Breast epithelium (tissue), 4 donors: ENCODE data around the gene FAM131C. TPM values are rescaled to one million over a fixed set of nuclear protein-coding genes. Genes with fewer than 3 reads are reported as not detected.

Experiments used
- DNase-seq, 2 donors: peaks; one replicate each; pipeline ENCODE4 v3.0.0-alpha.2; 2019; ENCODE audit warnings: low spot score in 2 of 2
- H3K27ac ChIP-seq, 2 donors: fragments of 200-600 bp; sonication (generic) in 1 of 2; one replicate each; pipeline ENCODE4 v1.5.1; 2016 to 2019; ENCODE audit warnings: mild to moderate bottlenecking in 1 of 2
- H3K27me3 ChIP-seq, 2 donors: fragments of 200-600 bp; sonication (generic) in 1 of 2; one replicate each; pipeline versions ENCODE4 v1.5.1 to v1.6.0; 2017 to 2019; ENCODE audit warnings: control low read depth in 1 of 2, mild to moderate bottlenecking in 1 of 2
- H3K36me3 ChIP-seq: fragments of 200-600 bp; one replicate; pipeline ENCODE4 v1.5.1; 2019
- H3K4me1 ChIP-seq, 2 donors: fragments of 200-600 bp; sonication (generic); one replicate each; pipeline ENCODE4 v1.5.1; 2016 to 2019; ENCODE audit warnings: control low read depth in 1 of 2
- H3K4me3 ChIP-seq, 3 donors: fragments of 200-600 bp; sonication (generic); 1 replicate in 2 of 3; 2 replicates in 1 of 3; pipeline ENCODE4 v1.5.1; 2016 to 2019; ENCODE audit warnings: mild to moderate bottlenecking in 3 of 3, moderate library complexity in 2 of 3
- H3K9me3 ChIP-seq, 2 donors: fragments of 200-600 bp; sonication (generic) in 1 of 2; one replicate each; pipeline ENCODE4 v1.5.1; 2016 to 2019; ENCODE audit warnings: control low read depth in 1 of 2
- CTCF ChIP-seq, 3 donors: fragments of 450-650 bp; IDR thresholded peaks; one replicate each; pipeline ENCODE4 v1.5.1; 2016 to 2017; ENCODE audit warnings: antibody characterized with exemption in 3 of 3, mild to moderate bottlenecking in 3 of 3, moderate library complexity in 3 of 3
- POLR2A ChIP-seq: fragments of 450-650 bp; IDR thresholded peaks from one replicate; pipeline ENCODE4 v1.6.1; 2016; ENCODE audit warnings: antibody characterized with exemption, mild to moderate bottlenecking, moderate library complexity
- POLR2AphosphoS5 ChIP-seq, 3 donors: sonication (generic); formaldehyde crosslinking; IDR thresholded peaks; one replicate each; pipeline ENCODE4 v1.6.1; 2017; ENCODE audit warnings: antibody characterized with exemption in 3 of 3
- intact Hi-C: fragments of 100-400 bp; cut with DNase I; formaldehyde crosslinking; loops from one replicate; pipeline ENCODE4 v1.15.1; 2023; ENCODE audit warnings: low total_unique reads
- total RNA-seq, 3 donors: library from RNA; depleted of rRNA; stranded (reverse); fragments of >200 nt; gene quantifications; one replicate each; pipeline ENCODE4 v1.1.0, GENCODE V29; 2016

The FAM131C gene
- total RNA-seq, 3 donors from 2014 or later: not detected

GRCh38 chr1:16015491-16015890 lies 58.0 kb downstream of the FAM131C start:
- intact Hi-C loops: no loop called here
- no peaks in the 10 kb centered on the region for H3K27me3 ChIP-seq
- H3K27ac ChIP-seq: peak overlapping the region in 1 of 2 donors; percentile 87
- H3K36me3 ChIP-seq: no peaks in the 10 kb centered on the region
- TF ChIP-seq POLR2A: no peak
- TF ChIP-seq CTCF (IDR thresholded peaks at IDR 0.05): no peak
- TF ChIP-seq POLR2AphosphoS5 (IDR thresholded peaks at IDR 0.05): no peak
- no peaks in the 10 kb centered on the region for H3K9me3 ChIP-seq
- no peak overlapping the region for H3K4me3 ChIP-seq
- DNase-seq: no peak
- H3K4me1 ChIP-seq: peaks cover 9 to 11% of the 10 kb centered on the region in 2 donors

GRCh38 chr1:16014509-16015482 lies 58.7 kb downstream of the FAM131C start:
- H3K27me3 ChIP-seq: no peaks in the 10 kb centered on the region
- no peaks in the 10 kb centered on the region for H3K36me3 ChIP-seq
- no peak overlapping the region for H3K4me3 ChIP-seq
- intact Hi-C loops: no loop called here
- no peak for TF ChIP-seq POLR2AphosphoS5 (IDR thresholded peaks at IDR 0.05)
- no peak for TF ChIP-seq CTCF (IDR thresholded peaks at IDR 0.05)
- no peak for TF ChIP-seq POLR2A
- no peaks in the 10 kb centered on the region for H3K9me3 ChIP-seq
- no peak for DNase-seq
- H3K27ac ChIP-seq: peak overlapping the region; percentile 65 to 87
- peaks cover 9 to 11% of the 10 kb centered on the region in 2 donors for H3K4me1 ChIP-seq

GRCh38 chr1:16013908-16014258 lies 59.6 kb downstream of the FAM131C start:
- Histone ChIP-seq H3K27me3 (no peaks in the 10 kb centered on the region), H3K36me3 (no peaks in the 10 kb centered on the region), H3K4me1 (peaks cover 9 to 11% of the 10 kb centered on the region in 2 donors), H3K9me3 (no peaks in the 10 kb centered on the region), H3K4me3 (no peak overlapping the region), H3K27ac (peak overlapping the region; percentile 73 to 87)
- DNase-seq: no peak
- no peak for TF ChIP-seq POLR2AphosphoS5 (IDR thresholded peaks at IDR 0.05)
- TF ChIP-seq CTCF (IDR thresholded peaks at IDR 0.05): no peak
- no peak for TF ChIP-seq POLR2A
- intact Hi-C loops: no loop called here

- intact Hi-C loops: no loop called here
- TF ChIP-seq CTCF (IDR thresholded peaks at IDR 0.05) (no peak), POLR2AphosphoS5 (IDR thresholded peaks at IDR 0.05) (peak in 1 of 3 donors; percentile 78)
- Histone ChIP-seq H3K4me1 (peaks cover 9% of the 10 kb centered on the region in 2 donors), H3K36me3 (no peaks in the 10 kb centered on the region), H3K27me3 (no peaks in the 10 kb centered on the region), H3K27ac (peak overlapping the region; percentile 73 to 87), H3K4me3 (peak overlapping the region; percentile 32 to 64 (median 48)), H3K9me3 (no peaks in the 10 kb centered on the region)
- DNase-seq: peak; percentile 44 to 69
Observed at GRCh38 chr1:16013220-16013907, 60.1 kb downstream of the FAM131C start.
